Measurements from ENCODE around the gene GRID1. TPM values are rescaled to one million over a fixed set of nuclear protein-coding genes. Genes with fewer than 3 reads are reported as not detected.

GRID1 gene
- total RNA-seq, 1 donor from 2014 or later = not detected

- intact Hi-C loops (cut with micrococcal nuclease) = no loop called here
- ChIA-PET POLR2A (no interaction called here), CTCF (no interaction called here)
- TF ChIP-seq, protein P1, sequence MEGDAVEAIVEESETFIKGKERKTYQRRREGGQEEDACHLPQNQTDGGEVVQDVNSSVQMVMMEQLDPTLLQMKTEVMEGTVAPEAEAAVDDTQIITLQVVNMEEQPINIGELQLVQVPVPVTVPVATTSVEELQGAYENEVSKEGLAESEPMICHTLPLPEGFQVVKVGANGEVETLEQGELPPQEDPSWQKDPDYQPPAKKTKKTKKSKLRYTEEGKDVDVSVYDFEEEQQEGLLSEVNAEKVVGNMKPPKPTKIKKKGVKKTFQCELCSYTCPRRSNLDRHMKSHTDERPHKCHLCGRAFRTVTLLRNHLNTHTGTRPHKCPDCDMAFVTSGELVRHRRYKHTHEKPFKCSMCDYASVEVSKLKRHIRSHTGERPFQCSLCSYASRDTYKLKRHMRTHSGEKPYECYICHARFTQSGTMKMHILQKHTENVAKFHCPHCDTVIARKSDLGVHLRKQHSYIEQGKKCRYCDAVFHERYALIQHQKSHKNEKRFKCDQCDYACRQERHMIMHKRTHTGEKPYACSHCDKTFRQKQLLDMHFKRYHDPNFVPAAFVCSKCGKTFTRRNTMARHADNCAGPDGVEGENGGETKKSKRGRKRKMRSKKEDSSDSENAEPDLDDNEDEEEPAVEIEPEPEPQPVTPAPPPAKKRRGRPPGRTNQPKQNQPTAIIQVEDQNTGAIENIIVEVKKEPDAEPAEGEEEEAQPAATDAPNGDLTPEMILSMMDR (IDR thresholded peaks at IDR 0.05) = no peak
- no peak overlapping the region for H3K27ac Mint-ChIP-seq
- H3K27me3 Mint-ChIP-seq = peaks cover 15% of the 10 kb centered on the region
- no peaks in the 10 kb centered on the region for H3K36me3 Mint-ChIP-seq (ENCODE audit: low read depth)
- no peak for DNase-seq
- H3K4me3 Mint-ChIP-seq = no peak overlapping the region
- no peaks in the 10 kb centered on the region for H3K4me1 Mint-ChIP-seq
- no peaks in the 10 kb centered on the region for H3K9me3 Mint-ChIP-seq
- ATAC-seq (ENCODE audit: low read depth) = no peak
Observed at GRCh38 chr10:86312701-86313270, 53.8 kb downstream of the GRID1 start.

GRCh38 chr10:86311906-86312305, 54.7 kb downstream of the GRID1 start:
- no peak for DNase-seq
- intact Hi-C loops (cut with micrococcal nuclease) = no loop called here
- Mint-ChIP-seq H3K36me3 (ENCODE audit: low read depth) (no peaks in the 10 kb centered on the region), H3K27ac (no peak overlapping the region), H3K4me1 (no peaks in the 10 kb centered on the region), H3K9me3 (no peaks in the 10 kb centered on the region), H3K4me3 (no peak overlapping the region), H3K27me3 (peaks cover 12% of the 10 kb centered on the region)
- TF ChIP-seq, protein P1 (IDR thresholded peaks at IDR 0.05) = no peak
- CTCF ChIA-PET = no interaction called here
- ATAC-seq (ENCODE audit: low read depth) = no peak
- POLR2A ChIA-PET = no interaction called here

DNA sequence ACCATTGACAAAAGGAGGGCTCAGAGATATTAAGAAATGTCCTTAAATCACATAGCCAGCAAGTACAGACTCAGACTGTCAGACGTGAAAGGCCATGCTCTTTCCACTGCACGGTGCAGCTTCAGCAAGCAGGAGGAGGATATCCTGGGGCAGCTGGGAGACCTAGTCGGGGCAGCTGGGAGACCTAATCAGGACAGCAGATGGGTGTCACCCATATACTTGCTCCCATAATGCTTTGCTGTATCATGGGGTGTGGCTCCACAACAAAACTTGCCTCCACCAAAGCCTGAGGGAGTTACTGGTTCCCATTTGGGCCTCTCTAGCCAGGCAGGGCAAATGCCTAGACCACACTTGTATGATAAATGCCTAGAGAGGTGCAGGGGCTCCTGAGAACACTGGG, 55.4 kb downstream of the GRID1 start:
- TF ChIP-seq, protein P1 (IDR thresholded peaks at IDR 0.05) = no peak
- ATAC-seq (ENCODE audit: low read depth) (no peak), DNase-seq (no peak)
- Mint-ChIP-seq H3K36me3 (ENCODE audit: low read depth) (no peaks in the 10 kb centered on the region), H3K4me1 (no peaks in the 10 kb centered on the region), H3K4me3 (no peak overlapping the region), H3K27me3 (peaks cover 11% of the 10 kb centered on the region), H3K9me3 (no peaks in the 10 kb centered on the region), H3K27ac (no peak overlapping the region)
- ChIA-PET CTCF (no interaction called here), POLR2A (no interaction called here)
- intact Hi-C loops (cut with micrococcal nuclease) = no loop called here

GRCh38 chr10:86310702-86311101, 55.9 kb downstream of the GRID1 start:
- no peak for DNase-seq
- peaks cover 11% of the 10 kb centered on the region for H3K27me3 Mint-ChIP-seq
- ATAC-seq (ENCODE audit: low read depth) = no peak
- no peak overlapping the region for H3K4me3 Mint-ChIP-seq
- TF ChIP-seq, protein P1 (IDR thresholded peaks at IDR 0.05) = no peak
- ChIA-PET POLR2A (no interaction called here), CTCF (no interaction called here)
- no peaks in the 10 kb centered on the region for H3K4me1 Mint-ChIP-seq
- intact Hi-C loops (cut with micrococcal nuclease) = no loop called here
- H3K36me3 Mint-ChIP-seq (ENCODE audit: low read depth) = no peaks in the 10 kb centered on the region
- no peak overlapping the region for H3K27ac Mint-ChIP-seq
- no peaks in the 10 kb centered on the region for H3K9me3 Mint-ChIP-seq

- no peaks in the 10 kb centered on the region for H3K9me3 Mint-ChIP-seq
- POLR2A ChIA-PET = no interaction called here
- ATAC-seq (ENCODE audit: low read depth) (no peak), DNase-seq (no peak)
- no peak overlapping the region for H3K4me3 Mint-ChIP-seq
- no peaks in the 10 kb centered on the region for H3K36me3 Mint-ChIP-seq (ENCODE audit: low read depth)
- H3K27me3 Mint-ChIP-seq = peaks cover 11% of the 10 kb centered on the region
- H3K4me1 Mint-ChIP-seq = no peaks in the 10 kb centered on the region
- TF ChIP-seq, protein P1 (IDR thresholded peaks at IDR 0.05) = no peak
- no peak overlapping the region for H3K27ac Mint-ChIP-seq
- intact Hi-C loops (cut with micrococcal nuclease) = no loop called here
- CTCF ChIA-PET = no interaction called here
Observed at GRCh38 chr10:86310291-86310690, 56.3 kb downstream of the GRID1 start.

All from activated B cell treated with CpG ODN at 0.5 μM for 24 hours (primary cell).